ENCODE measurements around the gene GMPPA.

GMPPA gene

GRCh38 chr2:219543596-219544358 lies 45.1 kb downstream of the GMPPA start, which contains the start of the genes CHPF and TMEM198:
CHPF (minus strand) TSS chr2:219543809; CDS start chr2:219543538, 271 bp downstream.
TMEM198 (plus strand) TSS chr2:219544028; CDS start chr2:219544728, 700 bp downstream.
- TF ChIP-seq, protein P1, sequence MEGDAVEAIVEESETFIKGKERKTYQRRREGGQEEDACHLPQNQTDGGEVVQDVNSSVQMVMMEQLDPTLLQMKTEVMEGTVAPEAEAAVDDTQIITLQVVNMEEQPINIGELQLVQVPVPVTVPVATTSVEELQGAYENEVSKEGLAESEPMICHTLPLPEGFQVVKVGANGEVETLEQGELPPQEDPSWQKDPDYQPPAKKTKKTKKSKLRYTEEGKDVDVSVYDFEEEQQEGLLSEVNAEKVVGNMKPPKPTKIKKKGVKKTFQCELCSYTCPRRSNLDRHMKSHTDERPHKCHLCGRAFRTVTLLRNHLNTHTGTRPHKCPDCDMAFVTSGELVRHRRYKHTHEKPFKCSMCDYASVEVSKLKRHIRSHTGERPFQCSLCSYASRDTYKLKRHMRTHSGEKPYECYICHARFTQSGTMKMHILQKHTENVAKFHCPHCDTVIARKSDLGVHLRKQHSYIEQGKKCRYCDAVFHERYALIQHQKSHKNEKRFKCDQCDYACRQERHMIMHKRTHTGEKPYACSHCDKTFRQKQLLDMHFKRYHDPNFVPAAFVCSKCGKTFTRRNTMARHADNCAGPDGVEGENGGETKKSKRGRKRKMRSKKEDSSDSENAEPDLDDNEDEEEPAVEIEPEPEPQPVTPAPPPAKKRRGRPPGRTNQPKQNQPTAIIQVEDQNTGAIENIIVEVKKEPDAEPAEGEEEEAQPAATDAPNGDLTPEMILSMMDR (conservative IDR thresholded peaks at IDR 0.05; ENCODE audit: low read depth, low read length) = no peak
- peak within 1 kb of the TSS; percentile 82 for H3K4me3 ChIP-seq (ENCODE audit: low read length)

DNA sequence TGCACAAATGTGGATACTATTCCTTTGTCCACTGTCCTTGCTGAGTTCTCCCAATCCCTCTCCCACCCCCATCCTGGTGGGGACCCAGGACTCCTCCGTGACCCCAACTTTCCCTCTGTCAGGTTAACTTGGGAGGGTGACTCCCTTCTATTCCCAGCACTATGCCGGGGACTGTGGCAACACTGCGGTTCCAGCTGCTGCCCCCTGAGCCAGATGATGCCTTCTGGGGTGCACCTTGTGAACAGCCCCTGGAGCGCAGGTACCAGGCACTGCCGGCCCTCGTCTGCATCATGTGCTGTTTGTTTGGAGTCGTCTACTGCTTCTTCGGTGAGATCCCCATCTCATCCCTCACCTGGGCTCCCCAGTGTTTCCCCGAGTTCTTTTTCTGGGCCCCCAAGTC lies 45.9 kb downstream of the GMPPA start:
- DNase-seq (ENCODE audit: low read depth) = no peak
- H3K4me3 ChIP-seq (ENCODE audit: low read length) = peak overlapping the region; percentile 82
- TF ChIP-seq, protein P1 (conservative IDR thresholded peaks at IDR 0.05; ENCODE audit: low read depth, low read length) = no peak

More at GRCh38 chr2:219543596-219544358, 45.1 kb downstream of the GMPPA start, which contains the start of the genes CHPF and TMEM198:
- DNase-seq (ENCODE audit: low read depth) = peak; percentile 95

DNA sequence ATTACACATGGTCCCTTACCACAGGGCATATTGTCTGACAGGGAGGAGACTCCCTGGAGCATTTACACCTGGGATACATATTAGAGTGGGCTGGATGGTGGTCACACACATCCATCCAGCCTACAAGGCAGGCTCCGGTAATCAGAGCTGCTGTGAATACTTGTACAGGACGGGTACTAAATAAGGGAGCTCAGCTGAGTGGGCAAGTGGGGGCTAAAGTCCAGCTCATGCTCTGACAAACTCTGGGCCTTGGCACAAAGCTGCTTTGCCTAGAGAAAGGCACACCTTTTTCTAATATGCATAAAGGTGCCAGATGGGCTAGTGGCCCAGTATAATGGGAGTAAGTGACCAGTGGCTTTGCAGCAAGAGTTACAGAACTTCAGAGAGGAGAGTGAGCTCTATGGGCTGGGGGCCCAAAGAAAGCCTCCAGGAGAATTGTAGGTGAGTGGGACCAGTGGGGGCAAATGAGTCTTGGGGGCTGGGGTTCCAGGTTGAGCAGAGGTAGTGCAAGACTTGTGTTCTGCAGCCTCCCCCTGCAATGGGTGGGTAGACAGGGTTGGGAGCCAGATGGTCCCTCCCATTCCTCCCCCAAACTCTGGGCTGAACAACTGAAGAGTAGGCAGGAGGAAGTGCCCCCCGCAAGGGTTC lies 46.7 kb downstream of the GMPPA start:
- DNase-seq (ENCODE audit: low read depth) = no peak
- TF ChIP-seq, protein P1 (conservative IDR thresholded peaks at IDR 0.05; ENCODE audit: low read depth, low read length) = no peak
- H3K4me3 ChIP-seq (ENCODE audit: low read length) = no peak overlapping the region

DNA sequence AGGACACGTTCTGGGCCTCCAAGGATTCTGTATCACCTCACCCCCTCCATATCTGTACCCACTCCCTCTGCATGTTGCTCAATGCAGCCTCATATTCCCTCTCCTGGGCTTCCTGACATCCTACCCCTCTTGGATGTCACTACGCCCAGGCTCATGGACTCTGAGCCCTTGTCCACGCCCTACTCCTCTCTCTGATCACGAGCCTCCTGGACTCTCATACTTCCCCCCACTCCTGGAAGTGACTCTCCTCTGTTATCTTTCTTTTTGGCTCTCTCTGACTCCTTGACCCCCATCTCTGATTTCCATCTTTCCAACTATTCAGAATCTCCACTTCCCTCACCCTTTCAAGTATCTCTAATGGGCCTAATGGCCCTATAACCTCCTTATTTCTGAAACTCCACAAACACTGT lies 47.3 kb downstream of the GMPPA start:
- TF ChIP-seq, protein P1 (conservative IDR thresholded peaks at IDR 0.05; ENCODE audit: low read depth, low read length) = no peak
- no peak for DNase-seq (ENCODE audit: low read depth)
- no peak overlapping the region for H3K4me3 ChIP-seq (ENCODE audit: low read length)

DNA sequence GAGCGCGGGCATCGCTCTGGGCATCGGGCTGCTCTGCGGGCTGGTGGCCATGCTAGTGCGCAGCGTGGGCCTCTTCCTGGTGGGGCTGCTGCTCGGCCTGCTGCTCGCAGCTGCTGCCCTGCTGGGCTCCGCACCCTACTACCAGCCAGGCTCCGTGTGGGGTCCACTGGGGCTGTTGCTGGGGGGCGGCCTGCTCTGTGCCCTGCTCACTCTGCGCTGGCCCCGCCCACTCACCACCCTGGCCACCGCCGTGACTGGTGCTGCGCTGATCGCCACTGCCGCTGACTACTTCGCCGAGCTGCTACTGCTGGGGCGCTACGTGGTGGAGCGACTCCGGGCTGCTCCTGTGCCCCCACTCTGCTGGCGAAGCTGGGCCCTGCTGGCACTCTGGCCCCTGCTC lies 48.9 kb downstream of the GMPPA start:
- H3K4me3 ChIP-seq (ENCODE audit: low read length) = no peak overlapping the region
- no peak for DNase-seq (ENCODE audit: low read depth)
- TF ChIP-seq, protein P1 (conservative IDR thresholded peaks at IDR 0.05; ENCODE audit: low read depth, low read length) = no peak

GRCh38 chr2:219548990-219549389 lies 50.3 kb downstream of the GMPPA start:
- no peak overlapping the region for H3K4me3 ChIP-seq (ENCODE audit: low read length)
- DNase-seq (ENCODE audit: low read depth) = no peak
- TF ChIP-seq, protein P1 (conservative IDR thresholded peaks at IDR 0.05; ENCODE audit: low read depth, low read length) = no peak

Measured in retinal pigment epithelial cell (primary cell).